ENCODE measurements around the gene DOCK9. TPM values are rescaled to one million over a fixed set of nuclear protein-coding genes. Genes with fewer than 3 reads are reported as not detected.

The DOCK9 gene
- total RNA-seq, 4 donors from 2014 or later, result 127 to 191 (median 154) TPM

GRCh38 chr13:98994896-98995295 is 17.0 kb upstream of the DOCK9 start:
- no peak overlapping the region for H3K27ac ChIP-seq (replicated peaks in 1 of 4)
- intact Hi-C loops (cut with DNase I), result no loop called here
- WGBS, result 80% methylated on average over 6 of the region's 6 CpGs
- no peak for DNase-seq (ENCODE audit: extremely low spot score)
- H3K4me1 ChIP-seq, result peaks cover 25 to 44% (median 42%) of the 10 kb centered on the region in 4 donors
- no peaks in the 10 kb centered on the region for H3K9me3 ChIP-seq
- no peaks in the 10 kb centered on the region for H3K36me3 ChIP-seq
- no peak for TF ChIP-seq CTCF (IDR thresholded peaks at IDR 0.05)
- TF ChIP-seq POLR2AphosphoS5 (IDR thresholded peaks at IDR 0.05), result no peak
- no peak for TF ChIP-seq EP300 (IDR thresholded peaks at IDR 0.05)
- TF ChIP-seq POLR2A (IDR thresholded peaks at IDR 0.05; ENCODE audit: low read depth), result no peak
- H3K4me3 ChIP-seq, result no peak overlapping the region
- H3K27me3 ChIP-seq, result no peaks in the 10 kb centered on the region

- intact Hi-C loops (cut with DNase I), result no loop called here
- peaks cover 18 to 38% (median 36%) of the 10 kb centered on the region in 4 donors for H3K4me1 ChIP-seq
- DNase-seq (ENCODE audit: extremely low spot score), result no peak
- H3K36me3 ChIP-seq, result no peaks in the 10 kb centered on the region
- no peak for TF ChIP-seq CTCF (IDR thresholded peaks at IDR 0.05)
- no peak for TF ChIP-seq EP300 (IDR thresholded peaks at IDR 0.05)
- TF ChIP-seq POLR2A (IDR thresholded peaks at IDR 0.05; ENCODE audit: low read depth), result no peak
- no peak for TF ChIP-seq POLR2AphosphoS5 (IDR thresholded peaks at IDR 0.05)
- no peaks in the 10 kb centered on the region for H3K27me3 ChIP-seq
- H3K27ac ChIP-seq (replicated peaks in 1 of 4), result no peak overlapping the region
- H3K4me3 ChIP-seq, result no peak overlapping the region
- WGBS, result 91% methylated on average over 2 of the region's 2 CpGs
- no peaks in the 10 kb centered on the region for H3K9me3 ChIP-seq
Observed at GRCh38 chr13:98994080-98994479, 16.2 kb upstream of the DOCK9 start.

GRCh38 chr13:98992355-98992754 is 14.5 kb upstream of the DOCK9 start:
- H3K9me3 ChIP-seq, result no peaks in the 10 kb centered on the region
- H3K36me3 ChIP-seq, result no peaks in the 10 kb centered on the region
- intact Hi-C loops (cut with DNase I), result no loop called here
- H3K4me3 ChIP-seq, result no peak overlapping the region
- H3K27me3 ChIP-seq, result no peaks in the 10 kb centered on the region
- H3K27ac ChIP-seq (replicated peaks in 1 of 4), result no peak overlapping the region
- 79% methylated on average over 7 of the region's 7 CpGs for WGBS
- peaks cover 7 to 38% (median 32%) of the 10 kb centered on the region in 4 donors for H3K4me1 ChIP-seq
- DNase-seq (ENCODE audit: extremely low spot score), result no peak
- TF ChIP-seq POLR2A (IDR thresholded peaks at IDR 0.05; ENCODE audit: low read depth) (no peak), POLR2AphosphoS5 (IDR thresholded peaks at IDR 0.05) (no peak), CTCF (IDR thresholded peaks at IDR 0.05) (no peak), EP300 (IDR thresholded peaks at IDR 0.05) (no peak)

- TF ChIP-seq POLR2A (IDR thresholded peaks at IDR 0.05; ENCODE audit: low read depth) (no peak), EP300 (IDR thresholded peaks at IDR 0.05) (no peak), POLR2AphosphoS5 (IDR thresholded peaks at IDR 0.05) (no peak), CTCF (IDR thresholded peaks at IDR 0.05) (no peak)
- WGBS, result 97% methylated on average over 3 of the region's 3 CpGs
- Histone ChIP-seq H3K9me3 (no peaks in the 10 kb centered on the region), H3K27me3 (no peaks in the 10 kb centered on the region), H3K36me3 (no peaks in the 10 kb centered on the region), H3K27ac (replicated peaks in 1 of 4) (no peak overlapping the region), H3K4me1 (peaks cover 6 to 40% (median 31%) of the 10 kb centered on the region in 4 donors), H3K4me3 (no peak overlapping the region)
- intact Hi-C loops (cut with DNase I), result no loop called here
- no peak for DNase-seq (ENCODE audit: extremely low spot score)
Observed at GRCh38 chr13:98990701-98991100, 12.8 kb upstream of the DOCK9 start.

All from esophagus muscularis mucosa (tissue), 4 donors.